Left ventricle myocardium inferior (tissue), 1 donor: ENCODE data around the gene MRTFB. TPM values are rescaled to one million over a fixed set of nuclear protein-coding genes. Genes with fewer than 3 reads are reported as not detected.

Source experiments
- DNase-seq: peaks from one replicate; pipeline ENCODE4 v3.0.0-alpha.2; 2020
- H3K27ac ChIP-seq: fragments of 200-600 bp; replicated peaks from 2 replicates; pipeline ENCODE4 v1.8.0; 2021
- H3K27me3 ChIP-seq: fragments of 200-600 bp; 2 replicates; pipeline ENCODE4 v1.8.0; 2021; ENCODE audit warnings: low read depth
- H3K36me3 ChIP-seq: fragments of 200-600 bp; 2 replicates; pipeline ENCODE4 v1.8.0; 2021
- H3K4me1 ChIP-seq: fragments of 200-600 bp; 2 replicates; pipeline ENCODE4 v1.8.0; 2021
- H3K4me3 ChIP-seq: fragments of 200-600 bp; 2 replicates; pipeline ENCODE4 v1.8.0; 2021; ENCODE audit warnings: mild to moderate bottlenecking, moderate library complexity
- H3K9me3 ChIP-seq: fragments of 200-600 bp; replicated peaks from 2 replicates; pipeline ENCODE4 v1.8.0; 2021
- intact Hi-C: fragments of 100-400 bp; cut with micrococcal nuclease; formaldehyde crosslinking; loops from one replicate; pipeline ENCODE4 v1.11.0; 2022
- total RNA-seq: library from RNA; stranded (reverse); fragmentation: NEBNext Ultra II Directional; extraction: Animal tissue kit (Norgen Biotek cat#: 25700); gene quantifications from one replicate; pipeline ENCODE4 v1.2.1, GENCODE V29; 2021
- TF ChIP-seq, protein P1 (sequence below): fragments of 200-600 bp; IDR thresholded peaks from 2 replicates; pipeline ENCODE4 v1.8.0; 2021; ENCODE audit warnings: antibody characterized with exemption, mild to moderate bottlenecking, borderline replicate concordance
- donor health status: DM: no; HTN: yes; CAD: no; lungs with severe emphysema.

The MRTFB gene
- total RNA-seq, 1 donor from 2014 or later = 24.3 TPM

DNA sequence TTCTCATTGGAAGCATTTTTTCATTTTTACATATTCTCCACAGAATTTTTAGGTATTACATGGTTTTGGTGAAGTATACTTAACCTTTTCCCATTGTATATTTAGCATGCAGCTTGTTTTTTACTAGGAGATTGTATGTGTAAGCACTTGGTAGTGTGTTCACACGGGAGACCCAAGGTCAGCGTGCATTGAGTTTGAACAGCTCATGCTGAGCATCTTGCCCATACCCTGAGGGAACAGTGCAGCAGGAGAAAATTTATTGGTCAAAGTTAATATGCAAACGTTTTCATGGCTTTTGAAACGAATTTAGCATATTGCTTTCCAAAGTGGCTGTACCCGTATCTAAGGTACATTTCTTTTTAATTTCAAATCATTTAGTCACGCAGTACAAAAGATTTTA is 168.7 kb downstream of the MRTFB start:
- DNase-seq = no peak
- TF ChIP-seq, protein P1, sequence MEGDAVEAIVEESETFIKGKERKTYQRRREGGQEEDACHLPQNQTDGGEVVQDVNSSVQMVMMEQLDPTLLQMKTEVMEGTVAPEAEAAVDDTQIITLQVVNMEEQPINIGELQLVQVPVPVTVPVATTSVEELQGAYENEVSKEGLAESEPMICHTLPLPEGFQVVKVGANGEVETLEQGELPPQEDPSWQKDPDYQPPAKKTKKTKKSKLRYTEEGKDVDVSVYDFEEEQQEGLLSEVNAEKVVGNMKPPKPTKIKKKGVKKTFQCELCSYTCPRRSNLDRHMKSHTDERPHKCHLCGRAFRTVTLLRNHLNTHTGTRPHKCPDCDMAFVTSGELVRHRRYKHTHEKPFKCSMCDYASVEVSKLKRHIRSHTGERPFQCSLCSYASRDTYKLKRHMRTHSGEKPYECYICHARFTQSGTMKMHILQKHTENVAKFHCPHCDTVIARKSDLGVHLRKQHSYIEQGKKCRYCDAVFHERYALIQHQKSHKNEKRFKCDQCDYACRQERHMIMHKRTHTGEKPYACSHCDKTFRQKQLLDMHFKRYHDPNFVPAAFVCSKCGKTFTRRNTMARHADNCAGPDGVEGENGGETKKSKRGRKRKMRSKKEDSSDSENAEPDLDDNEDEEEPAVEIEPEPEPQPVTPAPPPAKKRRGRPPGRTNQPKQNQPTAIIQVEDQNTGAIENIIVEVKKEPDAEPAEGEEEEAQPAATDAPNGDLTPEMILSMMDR = no peak
- Histone ChIP-seq H3K36me3 (peaks cover 61% of the 10 kb centered on the region), H3K4me1 (peaks cover 23% of the 10 kb centered on the region), H3K27ac (no peak overlapping the region), H3K4me3 (no peak overlapping the region), H3K9me3 (no peaks in the 10 kb centered on the region), H3K27me3 (no peaks in the 10 kb centered on the region)
- intact Hi-C loops = loop anchor here (10.0 kb wide), 1 partner anchor 315 kb away; the partner anchor contains the start of gene ERCC4

DNA sequence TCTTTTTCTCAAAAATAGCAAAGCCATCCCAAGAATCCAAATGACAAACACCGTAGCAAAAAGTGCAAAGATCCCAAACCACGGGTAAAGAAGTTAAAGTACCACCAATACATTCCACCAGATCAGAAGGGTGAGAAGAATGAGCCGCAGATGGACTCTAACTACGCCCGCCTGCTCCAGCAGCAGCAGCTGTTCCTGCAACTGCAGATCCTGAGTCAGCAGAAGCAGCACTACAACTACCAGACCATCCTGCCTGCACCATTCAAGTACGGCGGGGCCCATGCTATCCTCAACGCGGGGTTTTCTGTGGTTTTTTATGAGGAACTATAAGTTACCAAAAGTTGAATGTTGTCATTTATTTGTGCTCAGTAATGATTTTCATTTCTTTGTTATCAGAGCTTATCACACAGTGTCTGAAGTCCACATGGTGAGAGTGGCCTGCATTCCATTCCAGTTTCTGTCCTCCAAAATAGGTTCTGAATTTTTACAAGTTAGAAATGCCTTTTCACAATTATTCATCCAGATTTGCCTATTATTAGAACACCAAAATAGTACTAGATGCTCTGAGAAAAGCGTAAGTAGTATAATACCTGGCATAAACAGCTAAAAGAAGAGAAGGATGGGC is 169.2 kb downstream of the MRTFB start:
- no peak for DNase-seq
- TF ChIP-seq, protein P1 = no peak
- no peaks in the 10 kb centered on the region for H3K9me3 ChIP-seq
- H3K27me3 ChIP-seq = no peaks in the 10 kb centered on the region
- H3K27ac ChIP-seq = peak overlapping the region; percentile 61
- intact Hi-C loops = loop anchor here (10.0 kb wide), 1 partner anchor 316 kb away; the partner anchor contains the start of gene ERCC4
- H3K4me1 ChIP-seq = peaks cover 23% of the 10 kb centered on the region
- H3K36me3 ChIP-seq = peaks cover 61% of the 10 kb centered on the region
- H3K4me3 ChIP-seq = no peak overlapping the region

DNA sequence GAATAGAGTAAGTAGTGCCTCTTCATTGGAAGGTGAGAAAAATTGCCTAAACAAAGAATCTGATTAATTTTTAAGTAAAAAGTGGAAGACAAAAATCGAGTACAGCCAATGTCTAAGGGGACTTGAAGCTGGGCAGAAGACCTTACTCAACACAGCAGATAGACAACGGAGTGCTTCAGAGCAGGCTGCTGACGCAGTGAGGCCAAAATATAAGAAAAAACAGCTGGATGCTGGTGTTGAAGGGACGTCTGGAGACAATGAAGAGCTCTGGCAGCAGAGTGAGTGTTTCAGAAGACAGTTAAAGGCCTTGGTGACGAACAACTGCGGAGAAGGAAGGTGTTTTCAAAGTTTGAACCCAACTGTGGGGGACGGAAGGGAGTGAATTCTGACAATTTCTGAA is 169.8 kb downstream of the MRTFB start:
- intact Hi-C loops = loop anchor here (10.0 kb wide), 1 partner anchor 316 kb away; the partner anchor contains the start of gene ERCC4
- H3K4me1 ChIP-seq = peaks cover 23% of the 10 kb centered on the region
- H3K4me3 ChIP-seq = no peak overlapping the region
- H3K27ac ChIP-seq = peak overlapping the region; percentile 61
- H3K27me3 ChIP-seq = no peaks in the 10 kb centered on the region
- H3K9me3 ChIP-seq = no peaks in the 10 kb centered on the region
- peaks cover 62% of the 10 kb centered on the region for H3K36me3 ChIP-seq
- TF ChIP-seq, protein P1 = no peak
- DNase-seq = no peak

DNA sequence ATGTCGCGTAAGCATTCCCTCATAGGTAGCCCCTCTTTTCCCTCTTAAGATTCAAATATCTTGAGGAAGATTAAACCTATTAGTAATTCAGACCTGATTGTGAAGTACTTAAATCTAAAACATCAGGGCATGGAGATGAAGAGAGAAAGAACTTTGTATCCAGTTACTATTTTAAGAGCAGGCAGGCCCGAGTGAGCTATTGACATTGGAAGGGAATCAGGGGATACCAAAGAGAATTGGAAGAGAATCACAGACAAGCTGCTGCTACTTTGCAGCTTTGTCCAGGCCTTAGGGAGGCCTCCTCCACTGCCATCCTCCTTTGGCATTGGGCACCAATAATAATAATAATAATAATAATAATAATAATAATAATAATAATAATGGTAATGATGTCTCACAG is 170.5 kb downstream of the MRTFB start:
- no peak overlapping the region for H3K4me3 ChIP-seq
- peaks cover 23% of the 10 kb centered on the region for H3K4me1 ChIP-seq
- intact Hi-C loops = loop anchor here (10.0 kb wide), 1 partner anchor 317 kb away; the partner anchor contains the start of gene ERCC4
- H3K9me3 ChIP-seq = no peaks in the 10 kb centered on the region
- H3K36me3 ChIP-seq = peaks cover 68% of the 10 kb centered on the region
- H3K27ac ChIP-seq = peak overlapping the region; percentile 61
- TF ChIP-seq, protein P1 = no peak
- no peak for DNase-seq
- H3K27me3 ChIP-seq = no peaks in the 10 kb centered on the region

DNA sequence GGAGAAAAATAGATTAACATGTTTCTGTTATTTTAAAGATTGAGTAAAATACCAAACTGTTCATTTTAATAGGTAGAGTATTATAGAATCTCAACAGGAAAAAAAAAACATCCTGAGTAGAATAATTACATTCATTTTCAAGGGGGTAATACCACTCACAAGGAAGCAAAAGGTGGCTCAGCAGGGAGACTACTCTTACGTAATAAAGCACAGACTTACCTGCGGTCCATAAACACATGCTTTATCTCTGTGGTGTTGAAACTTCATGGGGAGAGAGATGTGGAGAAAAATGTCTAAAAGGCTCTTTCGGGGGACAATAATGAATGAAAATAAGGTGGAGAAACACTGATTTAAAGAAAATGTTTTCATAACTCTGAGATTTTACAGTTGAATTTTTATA is 171.7 kb downstream of the MRTFB start:
- no peak for DNase-seq
- Histone ChIP-seq H3K4me3 (no peak overlapping the region), H3K27me3 (no peaks in the 10 kb centered on the region), H3K27ac (no peak overlapping the region), H3K36me3 (peaks cover 71% of the 10 kb centered on the region), H3K4me1 (peaks cover 23% of the 10 kb centered on the region), H3K9me3 (no peaks in the 10 kb centered on the region)
- TF ChIP-seq, protein P1 = no peak
- intact Hi-C loops = loop anchor here (10.0 kb wide), 1 partner anchor 318 kb away; the partner anchor contains the start of gene ERCC4
